Nephron (organoid): ENCODE results near the gene MFAP2.

ENCODE experiments used
- H3K27ac Mint-ChIP-seq, 3 experiments: 2 replicates each; pipeline ENCODE4 v1.8.0; 2020; ENCODE audit warnings: mixed read lengths in 3 of 3, mild to moderate bottlenecking in 2 of 3, moderate library complexity in 1 of 3
- H3K27me3 Mint-ChIP-seq: 2 replicates; pipeline ENCODE4 v1.8.0; 2021; ENCODE audit warnings: low read depth, mild to moderate bottlenecking, moderate library complexity, mixed read lengths
- H3K36me3 Mint-ChIP-seq: 2 replicates; pipeline ENCODE4 v1.8.0; 2020; ENCODE audit warnings: low read depth, mixed read lengths
- H3K4me1 Mint-ChIP-seq: 2 replicates; pipeline ENCODE4 v1.8.0; 2020; ENCODE audit warnings: mixed read lengths
- H3K4me3 Mint-ChIP-seq, 3 experiments: 2 replicates each; pipeline ENCODE4 v1.8.0; 2020; ENCODE audit warnings: mild to moderate bottlenecking in 3 of 3, mixed read lengths in 3 of 3, moderate library complexity in 2 of 3
- H3K9me3 Mint-ChIP-seq: 2 replicates; pipeline ENCODE4 v1.8.0; 2020; ENCODE audit warnings: mixed read lengths
- TF ChIP-seq, protein P1 (sequence below), 3 experiments: fragments of 200-600 bp; sonication (generic); IDR thresholded peaks; one replicate each; pipeline ENCODE4 v1.5.0; 2021; ENCODE audit warnings: antibody characterized with exemption in 3 of 3; ENCODE audit not compliant: unreplicated experiment in 3 of 3

MFAP2 gene

DNA sequence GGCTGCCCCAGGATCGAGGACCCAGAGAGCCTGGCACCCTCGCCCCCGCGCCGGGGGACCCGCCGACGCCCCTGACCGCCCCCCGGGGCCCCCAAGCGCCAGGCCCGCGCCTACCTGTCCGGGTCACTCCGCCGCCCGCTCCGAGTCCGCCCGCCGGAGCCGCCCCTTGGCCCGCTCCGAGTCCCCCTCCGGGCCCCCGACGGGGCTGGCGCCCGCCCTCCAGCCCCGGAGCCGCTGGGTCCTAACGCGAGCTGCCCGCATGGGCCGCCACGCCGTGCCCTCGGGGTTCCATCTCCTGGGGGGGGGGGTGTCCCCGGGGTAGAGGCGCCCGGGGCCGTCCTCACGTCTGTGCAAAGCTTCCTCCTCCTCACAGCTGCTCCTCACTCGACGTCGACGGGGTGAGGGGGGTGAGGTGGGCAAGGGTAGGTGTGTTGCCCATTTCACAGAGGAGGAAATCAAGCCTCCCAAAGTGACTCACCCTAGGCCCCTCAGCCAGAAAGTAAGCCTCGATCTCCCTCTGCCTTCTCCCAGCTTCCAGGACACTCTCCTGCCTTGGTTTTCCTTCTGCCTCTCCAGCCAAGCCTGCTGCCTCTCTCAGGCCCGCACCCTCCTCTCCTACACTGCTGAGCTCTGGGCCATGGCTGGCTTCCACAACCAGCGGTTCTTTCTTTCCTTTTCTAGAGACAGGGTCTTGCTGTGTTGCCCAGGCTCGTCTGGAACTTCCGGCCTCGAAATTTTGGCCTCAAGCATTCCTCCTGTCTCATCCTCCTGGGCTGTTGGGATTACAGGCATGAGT, at the start of gene MFAP2:
Gene MFAP2, minus strand, starts transcription at position 148 of the 796 bp plus-strand sequence. CDS start 2,347 bp downstream, outside the sequence.
- Mint-ChIP-seq H3K27ac (peak within 1 kb of the TSS; percentile 88 to 98 (median 92)), H3K27me3 (peaks cover 13% of the 10 kb centered on the region), H3K9me3 (no peaks in the 10 kb centered on the region), H3K36me3 (peaks cover 8% of the 10 kb centered on the region), H3K4me3 (peak within 1 kb of the TSS; percentile 93), H3K4me1 (peaks cover 46% of the 10 kb centered on the region)
- TF ChIP-seq, protein P1, sequence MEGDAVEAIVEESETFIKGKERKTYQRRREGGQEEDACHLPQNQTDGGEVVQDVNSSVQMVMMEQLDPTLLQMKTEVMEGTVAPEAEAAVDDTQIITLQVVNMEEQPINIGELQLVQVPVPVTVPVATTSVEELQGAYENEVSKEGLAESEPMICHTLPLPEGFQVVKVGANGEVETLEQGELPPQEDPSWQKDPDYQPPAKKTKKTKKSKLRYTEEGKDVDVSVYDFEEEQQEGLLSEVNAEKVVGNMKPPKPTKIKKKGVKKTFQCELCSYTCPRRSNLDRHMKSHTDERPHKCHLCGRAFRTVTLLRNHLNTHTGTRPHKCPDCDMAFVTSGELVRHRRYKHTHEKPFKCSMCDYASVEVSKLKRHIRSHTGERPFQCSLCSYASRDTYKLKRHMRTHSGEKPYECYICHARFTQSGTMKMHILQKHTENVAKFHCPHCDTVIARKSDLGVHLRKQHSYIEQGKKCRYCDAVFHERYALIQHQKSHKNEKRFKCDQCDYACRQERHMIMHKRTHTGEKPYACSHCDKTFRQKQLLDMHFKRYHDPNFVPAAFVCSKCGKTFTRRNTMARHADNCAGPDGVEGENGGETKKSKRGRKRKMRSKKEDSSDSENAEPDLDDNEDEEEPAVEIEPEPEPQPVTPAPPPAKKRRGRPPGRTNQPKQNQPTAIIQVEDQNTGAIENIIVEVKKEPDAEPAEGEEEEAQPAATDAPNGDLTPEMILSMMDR (IDR thresholded peaks at IDR 0.05; ENCODE audit: unreplicated experiment in 3 of 3) = no peak

- TF ChIP-seq, protein P1 (IDR thresholded peaks at IDR 0.05; ENCODE audit: unreplicated experiment in 3 of 3) = no peak
- no peaks in the 10 kb centered on the region for H3K27me3 Mint-ChIP-seq
- peak overlapping the region in 1 of 3 experiments; percentile 46 for H3K27ac Mint-ChIP-seq
Observed at GRCh38 chr1:17030206-17030605, 49.8 kb upstream of the MFAP2 start.

GRCh38 chr1:17028662-17029188, 48.3 kb upstream of the MFAP2 start:
- Mint-ChIP-seq H3K4me3 (no peak overlapping the region), H3K9me3 (no peaks in the 10 kb centered on the region)

More at GRCh38 chr1:17030206-17030605, 49.8 kb upstream of the MFAP2 start:
- Mint-ChIP-seq H3K4me3 (no peak overlapping the region), H3K4me1 (no peaks in the 10 kb centered on the region), H3K36me3 (peaks cover 25% of the 10 kb centered on the region), H3K9me3 (no peaks in the 10 kb centered on the region)

GRCh38 chr1:17027900-17028299, 47.5 kb upstream of the MFAP2 start:
- no peak overlapping the region for H3K4me3 Mint-ChIP-seq
- TF ChIP-seq, protein P1 (IDR thresholded peaks at IDR 0.05; ENCODE audit: unreplicated experiment in 3 of 3) = no peak
- no peak overlapping the region for H3K27ac Mint-ChIP-seq
- H3K27me3 Mint-ChIP-seq = no peaks in the 10 kb centered on the region
- H3K36me3 Mint-ChIP-seq = peaks cover 35% of the 10 kb centered on the region
- H3K9me3 Mint-ChIP-seq = no peaks in the 10 kb centered on the region
- peaks cover 5% of the 10 kb centered on the region for H3K4me1 Mint-ChIP-seq

More at GRCh38 chr1:17028662-17029188, 48.3 kb upstream of the MFAP2 start:
- no peak overlapping the region for H3K27ac Mint-ChIP-seq
- H3K4me1 Mint-ChIP-seq = peaks cover under 1% of the 10 kb centered on the region
- H3K27me3 Mint-ChIP-seq = no peaks in the 10 kb centered on the region
- peaks cover 30% of the 10 kb centered on the region for H3K36me3 Mint-ChIP-seq
- TF ChIP-seq, protein P1 (IDR thresholded peaks at IDR 0.05; ENCODE audit: unreplicated experiment in 3 of 3) = no peak

DNA sequence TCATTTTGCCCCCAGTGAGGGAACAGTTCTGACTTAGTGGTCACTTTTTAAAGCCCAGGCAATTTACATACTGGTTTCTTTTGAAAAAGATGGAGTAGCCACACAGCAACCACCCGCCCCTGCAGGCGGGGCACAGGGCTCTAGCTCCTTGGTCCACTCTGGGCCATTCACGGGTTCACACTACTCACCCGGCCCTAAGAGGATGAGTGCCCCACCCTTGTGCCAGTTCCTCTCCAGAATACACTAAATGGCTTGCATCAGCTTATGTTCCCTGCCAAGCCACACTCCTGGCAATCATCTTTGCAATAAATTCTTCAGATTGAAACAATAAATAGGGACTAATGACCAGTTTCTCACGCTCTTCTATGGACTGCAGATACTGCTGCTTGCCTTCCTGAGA, 47.0 kb upstream of the MFAP2 start:
- Mint-ChIP-seq H3K36me3 (peaks cover 40% of the 10 kb centered on the region), H3K27ac (no peak overlapping the region)

More for the DNA sequence above, 47.0 kb upstream of the MFAP2 start:
- Mint-ChIP-seq H3K9me3 (no peaks in the 10 kb centered on the region), H3K4me1 (peaks cover 5% of the 10 kb centered on the region), H3K27me3 (no peaks in the 10 kb centered on the region), H3K4me3 (no peak overlapping the region)
- TF ChIP-seq, protein P1 (IDR thresholded peaks at IDR 0.05; ENCODE audit: unreplicated experiment in 3 of 3) = no peak
